Measurements from ENCODE around the gene SGMS2.
A peak's percentile ranks its signal among the peaks of the same experiment; 100 is the strongest.
"Not testable (repeated sequence)": the region's sequence is repeated elsewhere in the genome, so short reads cannot be mapped to it uniquely, and the experiment has no call there.

Gene SGMS2

GRCh38 chr4:107917500-107917899 is 92.8 kb downstream of the SGMS2 start:
- no peak for DNase-seq (ENCODE audit: low read depth)
- TF ChIP-seq, protein P1, sequence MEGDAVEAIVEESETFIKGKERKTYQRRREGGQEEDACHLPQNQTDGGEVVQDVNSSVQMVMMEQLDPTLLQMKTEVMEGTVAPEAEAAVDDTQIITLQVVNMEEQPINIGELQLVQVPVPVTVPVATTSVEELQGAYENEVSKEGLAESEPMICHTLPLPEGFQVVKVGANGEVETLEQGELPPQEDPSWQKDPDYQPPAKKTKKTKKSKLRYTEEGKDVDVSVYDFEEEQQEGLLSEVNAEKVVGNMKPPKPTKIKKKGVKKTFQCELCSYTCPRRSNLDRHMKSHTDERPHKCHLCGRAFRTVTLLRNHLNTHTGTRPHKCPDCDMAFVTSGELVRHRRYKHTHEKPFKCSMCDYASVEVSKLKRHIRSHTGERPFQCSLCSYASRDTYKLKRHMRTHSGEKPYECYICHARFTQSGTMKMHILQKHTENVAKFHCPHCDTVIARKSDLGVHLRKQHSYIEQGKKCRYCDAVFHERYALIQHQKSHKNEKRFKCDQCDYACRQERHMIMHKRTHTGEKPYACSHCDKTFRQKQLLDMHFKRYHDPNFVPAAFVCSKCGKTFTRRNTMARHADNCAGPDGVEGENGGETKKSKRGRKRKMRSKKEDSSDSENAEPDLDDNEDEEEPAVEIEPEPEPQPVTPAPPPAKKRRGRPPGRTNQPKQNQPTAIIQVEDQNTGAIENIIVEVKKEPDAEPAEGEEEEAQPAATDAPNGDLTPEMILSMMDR (conservative IDR thresholded peaks at IDR 0.05; ENCODE audit: low read depth, low read length): no peak
- H3K4me3 ChIP-seq (ENCODE audit: low read length): no peak overlapping the region

- no peak for DNase-seq (ENCODE audit: low read depth)
- TF ChIP-seq, protein P1 (conservative IDR thresholded peaks at IDR 0.05; ENCODE audit: low read depth, low read length): no peak
- no peak overlapping the region for H3K4me3 ChIP-seq (ENCODE audit: low read length)
These were observed 98.0 kb downstream of the SGMS2 start for GRCh38 chr4:107922486-107923473.

DNA sequence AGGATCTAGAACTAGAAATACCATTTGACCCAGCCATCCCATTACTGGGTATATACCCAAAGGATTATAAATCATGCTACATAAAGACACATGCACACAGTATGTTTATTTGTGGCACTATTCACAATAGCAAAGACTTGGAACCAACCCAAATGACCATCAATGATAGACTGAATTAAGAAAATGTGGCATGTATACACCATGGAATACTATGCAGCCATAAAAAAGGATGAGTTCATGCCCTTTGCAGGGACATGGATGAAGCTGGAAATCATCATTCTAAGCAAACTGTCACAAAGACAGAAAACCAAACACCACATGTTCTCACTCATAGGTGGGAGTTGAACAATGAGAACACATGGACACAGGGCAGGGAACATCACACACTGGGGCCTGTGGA is 101.0 kb downstream of the SGMS2 start:
- not testable (repeated sequence) for H3K4me3 ChIP-seq (ENCODE audit: low read length); DNase-seq (ENCODE audit: low read depth)

GRCh38 chr4:107926875-107927274 is 102.1 kb downstream of the SGMS2 start:
- not testable (repeated sequence) for DNase-seq (ENCODE audit: low read depth); H3K4me3 ChIP-seq (ENCODE audit: low read length)

GRCh38 chr4:107930821-107931774 is 106.4 kb downstream of the SGMS2 start, which contains the start of gene CYP2U1:
TSS of gene CYP2U1 (plus strand) at chr4:107931549. CDS start at chr4:107931644, 95 bp downstream.
- DNase-seq (ENCODE audit: low read depth): peak; percentile 30
- peak within 1 kb of the TSS; percentile 81 for H3K4me3 ChIP-seq (ENCODE audit: low read length)
- TF ChIP-seq, protein P1 (conservative IDR thresholded peaks at IDR 0.05; ENCODE audit: low read depth, low read length): no peak

- H3K4me3 ChIP-seq (ENCODE audit: low read length): peak overlapping the region; percentile 81
- TF ChIP-seq, protein P1 (conservative IDR thresholded peaks at IDR 0.05; ENCODE audit: low read depth, low read length): no peak
- no peak for DNase-seq (ENCODE audit: low read depth)
These were observed 107.1 kb downstream of the SGMS2 start for GRCh38 chr4:107931775-107932321.

- TF ChIP-seq, protein P1 (conservative IDR thresholded peaks at IDR 0.05; ENCODE audit: low read depth, low read length): no peak
- no peak overlapping the region for H3K4me3 ChIP-seq (ENCODE audit: low read length)
- no peak for DNase-seq (ENCODE audit: low read depth)
These were observed 110.5 kb downstream of the SGMS2 start for GRCh38 chr4:107935246-107935645.

Measured in retinal pigment epithelial cell (primary cell).